Loucy (cell line): ENCODE measurements around the gene ANKRD13D.
"Not testable (repeated sequence)": the region's sequence is repeated elsewhere in the genome, so short reads cannot be mapped to it uniquely, and the experiment has no call there.

ENCODE experiments used
- EZH2phosphoT487 ChIP-seq: fragments of 200-600 bp; IDR thresholded peaks from 2 replicates; pipeline ENCODE4 v1.6.1; 2018; ENCODE audit warnings: antibody characterized with exemption, mild to moderate bottlenecking, moderate library complexity, borderline replicate concordance
- TF ChIP-seq, protein P1 (sequence below): fragments of 200-600 bp; sonication (generic); conservative IDR thresholded peaks from 2 replicates; pipeline ENCODE4 v1.5.1; 2014; ENCODE audit warnings: mild to moderate bottlenecking, antibody characterized with exemption, low read length

DNA sequence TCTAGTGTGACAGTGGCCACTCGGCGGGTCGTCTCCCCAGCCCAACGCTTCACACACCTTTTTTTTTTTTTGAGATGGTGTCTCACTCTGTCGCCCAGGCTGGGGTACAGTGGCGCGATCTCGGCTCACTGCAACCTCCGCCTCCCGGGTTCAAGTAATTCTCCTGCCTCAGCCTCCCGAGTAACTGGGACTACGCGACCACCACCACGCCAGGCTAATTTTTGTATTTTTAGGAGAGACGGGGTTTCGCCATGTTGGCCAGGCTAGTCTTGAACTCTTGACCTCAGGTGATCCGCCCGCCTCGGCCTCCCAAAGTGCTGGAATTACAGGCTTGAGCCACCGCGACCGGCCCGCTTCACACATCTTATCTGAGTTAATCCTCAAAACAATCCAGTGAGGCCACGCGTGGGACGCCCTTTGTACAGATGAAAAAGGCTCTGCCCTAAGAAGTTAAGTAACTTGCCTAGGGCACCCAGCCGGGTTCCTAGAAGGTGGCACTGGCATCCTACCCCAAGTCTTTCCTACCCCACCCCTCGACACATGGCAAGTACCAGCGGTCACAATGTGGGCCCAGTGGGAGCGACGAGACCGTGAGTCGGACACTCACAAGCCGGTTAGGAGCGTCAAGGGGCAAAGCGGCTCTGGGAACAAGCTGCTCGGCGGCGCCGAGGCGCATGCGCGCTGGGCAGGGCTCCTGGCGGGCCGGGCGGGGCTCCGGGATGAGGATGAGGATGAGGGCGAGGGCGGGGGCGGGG is 28.0 kb upstream of the ANKRD13D start:
- TF ChIP-seq, protein P1, sequence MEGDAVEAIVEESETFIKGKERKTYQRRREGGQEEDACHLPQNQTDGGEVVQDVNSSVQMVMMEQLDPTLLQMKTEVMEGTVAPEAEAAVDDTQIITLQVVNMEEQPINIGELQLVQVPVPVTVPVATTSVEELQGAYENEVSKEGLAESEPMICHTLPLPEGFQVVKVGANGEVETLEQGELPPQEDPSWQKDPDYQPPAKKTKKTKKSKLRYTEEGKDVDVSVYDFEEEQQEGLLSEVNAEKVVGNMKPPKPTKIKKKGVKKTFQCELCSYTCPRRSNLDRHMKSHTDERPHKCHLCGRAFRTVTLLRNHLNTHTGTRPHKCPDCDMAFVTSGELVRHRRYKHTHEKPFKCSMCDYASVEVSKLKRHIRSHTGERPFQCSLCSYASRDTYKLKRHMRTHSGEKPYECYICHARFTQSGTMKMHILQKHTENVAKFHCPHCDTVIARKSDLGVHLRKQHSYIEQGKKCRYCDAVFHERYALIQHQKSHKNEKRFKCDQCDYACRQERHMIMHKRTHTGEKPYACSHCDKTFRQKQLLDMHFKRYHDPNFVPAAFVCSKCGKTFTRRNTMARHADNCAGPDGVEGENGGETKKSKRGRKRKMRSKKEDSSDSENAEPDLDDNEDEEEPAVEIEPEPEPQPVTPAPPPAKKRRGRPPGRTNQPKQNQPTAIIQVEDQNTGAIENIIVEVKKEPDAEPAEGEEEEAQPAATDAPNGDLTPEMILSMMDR = not testable (repeated sequence)
- TF ChIP-seq EZH2phosphoT487 = not testable (repeated sequence)
